ENCODE data around the gene KCNQ5.

Gene KCNQ5

DNA sequence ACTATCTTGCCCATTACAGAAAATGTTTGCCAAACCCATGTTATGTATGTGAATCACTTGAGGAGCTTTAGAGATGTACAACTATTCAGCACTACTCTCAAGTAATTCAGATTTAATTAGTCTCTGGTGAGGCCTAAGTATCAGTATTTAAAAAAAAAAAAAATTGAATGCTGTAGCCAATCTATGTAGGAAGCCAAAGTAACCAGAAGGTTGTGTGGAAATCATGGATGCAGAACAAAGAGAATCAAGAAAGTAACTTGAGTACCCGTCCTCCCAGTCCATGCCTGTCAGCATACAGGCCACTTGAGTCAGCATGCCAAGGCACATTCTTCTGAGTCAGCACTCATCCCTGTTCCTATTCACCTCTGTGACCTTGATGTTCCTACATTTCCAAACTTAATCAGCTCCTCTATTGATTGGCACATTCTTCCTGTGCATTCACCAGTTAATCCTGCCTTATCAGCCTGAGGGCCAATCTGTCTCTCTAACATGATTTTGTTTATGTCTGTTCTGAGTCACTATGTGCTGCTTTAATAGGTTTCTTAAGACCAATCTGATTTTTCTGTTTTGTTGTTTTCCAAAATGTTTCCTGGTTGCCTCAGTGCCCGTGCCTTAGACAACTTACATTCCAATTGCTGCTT lies 165.6 kb downstream of the KCNQ5 start:
- peak overlapping the region; percentile 64 for H3K27ac ChIP-seq

GRCh38 chr6:72788188-72788587 lies 166.3 kb downstream of the KCNQ5 start:
- Histone ChIP-seq H2AFZ (peak overlapping the region; percentile 63), H3K4me3 (ENCODE audit: low read depth, low read length) (no peak overlapping the region), H3K79me2 (no peaks in the 10 kb centered on the region), H3K9ac (no peak overlapping the region), H3K4me1 (peaks cover 5% of the 10 kb centered on the region), H3K9me3 (ENCODE audit: control insufficient read depth, low read length) (no peaks in the 10 kb centered on the region), H3K27me3 (ENCODE audit: control insufficient read depth, insufficient read depth, low read length) (no peaks in the 10 kb centered on the region), H3K27ac (peak overlapping the region; percentile 64), H3K36me3 (ENCODE audit: control insufficient read depth, insufficient read depth, low read length) (no peaks in the 10 kb centered on the region), H3K4me2 (ENCODE audit: low read length) (no peak overlapping the region)
- TF ChIP-seq, protein P1, sequence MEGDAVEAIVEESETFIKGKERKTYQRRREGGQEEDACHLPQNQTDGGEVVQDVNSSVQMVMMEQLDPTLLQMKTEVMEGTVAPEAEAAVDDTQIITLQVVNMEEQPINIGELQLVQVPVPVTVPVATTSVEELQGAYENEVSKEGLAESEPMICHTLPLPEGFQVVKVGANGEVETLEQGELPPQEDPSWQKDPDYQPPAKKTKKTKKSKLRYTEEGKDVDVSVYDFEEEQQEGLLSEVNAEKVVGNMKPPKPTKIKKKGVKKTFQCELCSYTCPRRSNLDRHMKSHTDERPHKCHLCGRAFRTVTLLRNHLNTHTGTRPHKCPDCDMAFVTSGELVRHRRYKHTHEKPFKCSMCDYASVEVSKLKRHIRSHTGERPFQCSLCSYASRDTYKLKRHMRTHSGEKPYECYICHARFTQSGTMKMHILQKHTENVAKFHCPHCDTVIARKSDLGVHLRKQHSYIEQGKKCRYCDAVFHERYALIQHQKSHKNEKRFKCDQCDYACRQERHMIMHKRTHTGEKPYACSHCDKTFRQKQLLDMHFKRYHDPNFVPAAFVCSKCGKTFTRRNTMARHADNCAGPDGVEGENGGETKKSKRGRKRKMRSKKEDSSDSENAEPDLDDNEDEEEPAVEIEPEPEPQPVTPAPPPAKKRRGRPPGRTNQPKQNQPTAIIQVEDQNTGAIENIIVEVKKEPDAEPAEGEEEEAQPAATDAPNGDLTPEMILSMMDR (IDR thresholded peaks at IDR 0.05) = no peak

More for the DNA sequence above, 165.6 kb downstream of the KCNQ5 start:
- Histone ChIP-seq H3K9me3 (ENCODE audit: control insufficient read depth, low read length) (no peaks in the 10 kb centered on the region), H3K79me2 (no peaks in the 10 kb centered on the region), H3K4me1 (peaks cover 5% of the 10 kb centered on the region), H3K9ac (no peak overlapping the region), H2AFZ (peak overlapping the region; percentile 63), H3K36me3 (ENCODE audit: control insufficient read depth, insufficient read depth, low read length) (no peaks in the 10 kb centered on the region), H3K4me3 (ENCODE audit: low read depth, low read length) (no peak overlapping the region), H3K4me2 (ENCODE audit: low read length) (peak overlapping the region; percentile 16), H3K27me3 (ENCODE audit: control insufficient read depth, insufficient read depth, low read length) (no peaks in the 10 kb centered on the region)
- TF ChIP-seq, protein P1 (IDR thresholded peaks at IDR 0.05) = no peak

DNA sequence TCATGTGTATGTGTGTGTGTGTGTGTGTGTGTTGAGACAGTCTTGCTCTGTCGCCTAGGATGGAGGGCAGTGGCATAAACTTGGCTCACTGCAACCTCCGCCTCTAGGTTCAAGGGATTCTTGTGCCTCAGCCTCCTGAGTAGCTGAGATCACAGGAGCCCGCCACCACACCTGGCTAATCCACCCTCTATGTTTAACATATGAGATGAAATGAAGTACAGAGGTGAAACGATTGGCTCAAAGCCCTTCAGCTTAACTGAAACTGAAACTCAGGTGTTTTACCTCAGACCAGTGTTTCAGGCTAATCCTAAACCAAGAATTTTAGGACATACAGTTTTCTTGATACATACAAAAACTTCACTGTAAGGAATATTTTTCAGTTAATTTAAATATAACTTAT lies 167.3 kb downstream of the KCNQ5 start:
- no peaks in the 10 kb centered on the region for H3K79me2 ChIP-seq
- no peak overlapping the region for H3K27ac ChIP-seq
- H3K27me3 ChIP-seq (ENCODE audit: control insufficient read depth, insufficient read depth, low read length) = no peaks in the 10 kb centered on the region
- no peak overlapping the region for H3K4me2 ChIP-seq (ENCODE audit: low read length)
- H3K36me3 ChIP-seq (ENCODE audit: control insufficient read depth, insufficient read depth, low read length) = no peaks in the 10 kb centered on the region
- no peak overlapping the region for H3K9ac ChIP-seq
- peaks cover 5% of the 10 kb centered on the region for H3K4me1 ChIP-seq
- no peak overlapping the region for H3K4me3 ChIP-seq (ENCODE audit: low read depth, low read length)
- TF ChIP-seq, protein P1 (IDR thresholded peaks at IDR 0.05) = no peak
- H3K9me3 ChIP-seq (ENCODE audit: control insufficient read depth, low read length) = no peaks in the 10 kb centered on the region
- no peak overlapping the region for H2AFZ ChIP-seq

DNA sequence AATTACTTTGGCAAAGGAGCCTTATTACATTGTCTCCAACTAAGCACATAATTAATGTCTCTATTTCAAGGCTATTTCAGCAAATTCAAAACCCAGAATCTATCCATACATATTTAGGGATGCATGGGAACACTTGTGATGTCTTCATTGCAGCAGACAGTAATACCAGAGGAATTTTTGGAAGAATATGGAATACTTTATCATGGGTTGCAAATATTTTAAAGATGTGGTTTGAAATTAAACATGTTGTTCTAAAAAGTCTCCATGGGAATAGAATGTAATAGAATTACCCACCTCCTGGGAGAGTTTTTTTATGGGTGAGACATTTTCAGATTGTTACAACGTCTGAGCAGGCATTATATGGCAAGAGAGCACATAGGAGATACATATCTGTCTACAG lies 170.8 kb downstream of the KCNQ5 start:
- TF ChIP-seq, protein P1 (IDR thresholded peaks at IDR 0.05) = no peak
- Histone ChIP-seq H3K4me2 (ENCODE audit: low read length) (no peak overlapping the region), H3K79me2 (no peaks in the 10 kb centered on the region), H3K9me3 (ENCODE audit: control insufficient read depth, low read length) (no peaks in the 10 kb centered on the region), H3K27me3 (ENCODE audit: control insufficient read depth, insufficient read depth, low read length) (no peaks in the 10 kb centered on the region), H3K27ac (no peak overlapping the region), H2AFZ (no peak overlapping the region), H3K4me1 (peaks cover 3% of the 10 kb centered on the region), H3K9ac (no peak overlapping the region), H3K4me3 (ENCODE audit: low read depth, low read length) (no peak overlapping the region), H3K36me3 (ENCODE audit: control insufficient read depth, insufficient read depth, low read length) (no peaks in the 10 kb centered on the region)

All from parathyroid adenoma (tissue), 2 donors.